Measurements from ENCODE around the gene TRPM3.
A peak's percentile ranks its signal among the peaks of the same experiment; 100 is the strongest.

The TRPM3 gene

DNA sequence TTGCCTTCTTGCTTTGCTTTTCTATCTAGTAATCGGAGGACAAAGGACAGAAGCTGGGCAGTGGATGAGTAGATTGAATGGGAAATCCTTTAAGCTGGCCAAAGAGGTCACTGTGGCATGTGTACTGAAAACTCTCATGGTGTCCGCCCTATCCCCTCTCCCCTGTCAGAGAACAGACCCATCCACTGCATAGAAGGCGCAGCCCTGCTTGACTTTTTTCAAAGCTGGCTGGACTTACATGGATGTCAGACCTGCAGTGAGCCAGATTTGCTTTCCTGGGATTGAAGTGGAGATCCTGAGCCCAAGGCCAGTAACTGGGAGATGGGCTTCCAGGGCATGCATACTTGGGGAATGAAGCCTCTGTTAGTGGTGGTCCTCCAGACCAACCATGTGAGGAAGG, 329.5 kb downstream of the TRPM3 start:
- DNase-seq (ENCODE audit: low read depth), result no peak
- no peak overlapping the region for H3K4me3 ChIP-seq (ENCODE audit: low read depth, low read length)
- TF ChIP-seq, protein P1, sequence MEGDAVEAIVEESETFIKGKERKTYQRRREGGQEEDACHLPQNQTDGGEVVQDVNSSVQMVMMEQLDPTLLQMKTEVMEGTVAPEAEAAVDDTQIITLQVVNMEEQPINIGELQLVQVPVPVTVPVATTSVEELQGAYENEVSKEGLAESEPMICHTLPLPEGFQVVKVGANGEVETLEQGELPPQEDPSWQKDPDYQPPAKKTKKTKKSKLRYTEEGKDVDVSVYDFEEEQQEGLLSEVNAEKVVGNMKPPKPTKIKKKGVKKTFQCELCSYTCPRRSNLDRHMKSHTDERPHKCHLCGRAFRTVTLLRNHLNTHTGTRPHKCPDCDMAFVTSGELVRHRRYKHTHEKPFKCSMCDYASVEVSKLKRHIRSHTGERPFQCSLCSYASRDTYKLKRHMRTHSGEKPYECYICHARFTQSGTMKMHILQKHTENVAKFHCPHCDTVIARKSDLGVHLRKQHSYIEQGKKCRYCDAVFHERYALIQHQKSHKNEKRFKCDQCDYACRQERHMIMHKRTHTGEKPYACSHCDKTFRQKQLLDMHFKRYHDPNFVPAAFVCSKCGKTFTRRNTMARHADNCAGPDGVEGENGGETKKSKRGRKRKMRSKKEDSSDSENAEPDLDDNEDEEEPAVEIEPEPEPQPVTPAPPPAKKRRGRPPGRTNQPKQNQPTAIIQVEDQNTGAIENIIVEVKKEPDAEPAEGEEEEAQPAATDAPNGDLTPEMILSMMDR (conservative IDR thresholded peaks at IDR 0.05; ENCODE audit: low read depth, low read length), result no peak

DNA sequence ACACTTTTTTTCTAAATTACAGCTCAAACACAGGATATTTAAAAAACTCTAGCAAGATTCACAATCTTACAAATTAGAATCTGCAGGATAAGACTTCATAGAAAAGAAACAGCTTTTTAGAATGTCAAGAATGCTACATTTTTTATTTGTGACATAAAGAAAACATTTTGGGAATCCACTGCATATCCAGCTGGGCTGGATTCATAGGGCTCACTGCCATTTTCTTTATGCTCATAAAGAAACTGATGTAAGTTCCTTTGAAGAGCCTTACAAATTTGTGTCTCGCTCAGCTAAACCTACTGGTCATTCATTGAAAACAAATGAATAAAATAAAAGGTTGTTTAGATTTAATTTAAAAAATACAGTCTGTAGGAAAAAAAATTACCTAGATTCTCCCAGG, 332.3 kb downstream of the TRPM3 start:
- DNase-seq (ENCODE audit: low read depth), result peak; percentile 0
- H3K4me3 ChIP-seq (ENCODE audit: low read depth, low read length), result no peak overlapping the region
- TF ChIP-seq, protein P1 (conservative IDR thresholded peaks at IDR 0.05; ENCODE audit: low read depth, low read length), result no peak

DNA sequence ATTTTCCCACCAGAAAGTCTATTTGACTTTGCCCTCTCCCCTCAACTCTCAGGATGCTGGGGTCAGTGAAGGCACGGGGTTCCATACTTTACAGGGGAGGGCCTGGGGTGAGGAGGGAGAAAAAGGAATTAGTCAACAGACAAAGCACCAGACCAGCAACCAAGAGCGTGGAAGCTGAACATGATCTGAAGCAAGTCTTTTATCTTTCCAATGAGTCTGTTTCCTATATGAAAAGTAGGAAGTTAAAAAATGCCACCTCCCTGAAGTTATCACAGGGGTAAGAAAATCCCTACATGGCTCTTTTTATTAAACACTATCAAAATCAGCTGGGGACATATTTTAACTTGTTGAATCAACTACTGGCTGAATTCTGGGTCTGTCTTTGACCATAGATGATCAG, 337.0 kb downstream of the TRPM3 start:
- no peak for DNase-seq (ENCODE audit: low read depth)
- TF ChIP-seq, protein P1 (conservative IDR thresholded peaks at IDR 0.05; ENCODE audit: low read depth, low read length), result no peak
- H3K4me3 ChIP-seq (ENCODE audit: low read depth, low read length), result no peak overlapping the region

DNA sequence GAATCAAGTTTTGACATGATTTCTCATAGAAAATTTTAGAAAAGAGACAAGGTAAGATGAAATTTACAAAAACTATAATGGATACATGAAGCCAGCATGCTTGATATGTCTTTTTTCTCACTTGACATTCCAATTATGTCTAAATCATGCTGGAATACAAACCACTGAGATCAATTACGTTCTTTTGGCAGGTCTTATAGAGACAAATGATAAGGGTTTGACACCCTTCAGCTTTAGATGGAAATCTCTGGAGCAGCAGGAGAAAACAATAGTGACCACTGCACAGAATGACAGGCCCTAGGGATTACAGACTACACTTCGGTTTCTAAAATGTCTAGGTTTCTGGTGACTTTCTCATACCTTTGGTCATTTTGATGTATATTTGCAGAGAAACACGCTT, 342.9 kb downstream of the TRPM3 start:
- DNase-seq (ENCODE audit: low read depth), result no peak
- TF ChIP-seq, protein P1 (conservative IDR thresholded peaks at IDR 0.05; ENCODE audit: low read depth, low read length), result no peak

GRCh38 chr9:70773579-70773978, 347.8 kb downstream of the TRPM3 start:
- TF ChIP-seq, protein P1 (conservative IDR thresholded peaks at IDR 0.05; ENCODE audit: low read depth, low read length), result no peak
- no peak overlapping the region for H3K4me3 ChIP-seq (ENCODE audit: low read depth, low read length)
- no peak for DNase-seq (ENCODE audit: low read depth)

More for the DNA sequence above, 342.9 kb downstream of the TRPM3 start:
- H3K4me3 ChIP-seq (ENCODE audit: low read depth, low read length), result no peak overlapping the region

DNA sequence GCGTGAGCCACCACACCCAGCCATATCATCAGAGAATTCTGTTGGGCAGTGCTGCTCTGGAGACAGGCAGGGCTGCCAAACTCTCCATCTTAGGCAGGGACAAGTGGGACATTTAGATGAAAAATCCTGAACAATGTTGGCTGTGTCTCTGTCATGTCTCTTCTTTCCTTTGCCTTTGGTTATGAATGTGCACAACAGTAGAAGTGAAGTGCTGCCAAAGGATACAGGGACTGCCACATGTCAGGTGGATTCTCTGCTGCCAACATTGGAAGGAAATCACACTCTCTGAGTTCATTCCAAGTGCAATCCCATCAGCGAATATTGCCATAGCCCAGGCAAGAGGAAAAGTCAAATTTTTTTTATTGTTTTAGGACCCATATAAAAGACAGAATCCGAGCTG, 348.8 kb downstream of the TRPM3 start:
- DNase-seq (ENCODE audit: low read depth), result no peak
- TF ChIP-seq, protein P1 (conservative IDR thresholded peaks at IDR 0.05; ENCODE audit: low read depth, low read length), result no peak
- no peak overlapping the region for H3K4me3 ChIP-seq (ENCODE audit: low read depth, low read length)

DNA sequence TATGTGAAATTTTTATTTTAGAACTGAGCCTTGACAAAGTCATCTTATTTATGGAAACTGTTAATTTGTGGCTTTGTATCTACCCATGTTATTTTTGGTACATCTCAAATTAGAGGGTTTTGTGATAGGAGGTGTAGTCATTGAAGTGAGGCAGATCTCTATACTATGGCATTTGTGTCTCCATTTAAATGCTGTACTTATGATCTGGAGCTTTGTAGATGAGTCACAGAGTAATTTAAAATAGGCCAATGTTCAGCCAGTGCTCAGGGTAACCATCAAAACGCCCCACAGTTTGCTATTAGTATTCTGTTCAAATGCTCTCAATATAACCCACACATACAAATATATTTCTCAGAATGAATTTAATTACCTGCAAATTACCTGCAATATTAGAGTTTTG, 355.5 kb downstream of the TRPM3 start:
- TF ChIP-seq, protein P1 (conservative IDR thresholded peaks at IDR 0.05; ENCODE audit: low read depth, low read length), result no peak
- DNase-seq (ENCODE audit: low read depth), result no peak
- H3K4me3 ChIP-seq (ENCODE audit: low read depth, low read length), result no peak overlapping the region
